Hepatocyte (in vitro differentiated cells): ENCODE data around the gene SH2D7.

Source experiments
- EZH2 ChIP-seq: fragments of 200-600 bp; sonication (generic); IDR thresholded peaks from 2 replicates; pipeline ENCODE4 v1.6.1; 2016; ENCODE audit warnings: antibody characterized with exemption, mild to moderate bottlenecking, borderline replicate concordance
- EZH2phosphoT487 ChIP-seq: fragments of 200-600 bp; sonication (generic); IDR thresholded peaks from one replicate; pipeline ENCODE4 v1.6.1; 2018; ENCODE audit warnings: antibody characterized with exemption, mild to moderate bottlenecking, low read depth, moderate library complexity; ENCODE audit not compliant: unreplicated experiment, severe bottlenecking
- TF ChIP-seq, protein P1 (sequence below): fragments of 200-600 bp; sonication (generic); IDR thresholded peaks from 2 replicates; pipeline ENCODE4 v1.5.1; 2016; ENCODE audit warnings: antibody characterized with exemption, mild to moderate bottlenecking; ENCODE audit not compliant: poor library complexity

DNA sequence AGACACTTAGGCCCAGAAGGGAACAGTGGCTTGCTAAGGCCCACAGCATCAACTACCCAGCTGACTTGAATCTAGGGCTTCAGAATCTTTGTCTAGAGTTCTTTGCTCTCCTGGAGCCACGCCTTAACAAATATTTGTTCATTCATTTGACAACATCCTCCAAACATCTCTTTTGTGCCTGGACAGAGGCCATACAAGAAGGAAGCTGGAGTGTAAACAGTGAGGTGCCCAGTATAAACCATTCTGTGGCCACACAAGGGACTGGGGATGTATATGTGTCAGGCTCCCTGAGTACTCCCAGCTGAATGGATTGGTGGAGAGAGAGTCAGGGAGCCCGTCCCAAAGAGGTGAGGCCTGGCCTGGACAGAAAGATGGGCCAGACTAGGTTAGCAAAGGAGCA is 35.5 kb downstream of the SH2D7 start:
- TF ChIP-seq, protein P1, sequence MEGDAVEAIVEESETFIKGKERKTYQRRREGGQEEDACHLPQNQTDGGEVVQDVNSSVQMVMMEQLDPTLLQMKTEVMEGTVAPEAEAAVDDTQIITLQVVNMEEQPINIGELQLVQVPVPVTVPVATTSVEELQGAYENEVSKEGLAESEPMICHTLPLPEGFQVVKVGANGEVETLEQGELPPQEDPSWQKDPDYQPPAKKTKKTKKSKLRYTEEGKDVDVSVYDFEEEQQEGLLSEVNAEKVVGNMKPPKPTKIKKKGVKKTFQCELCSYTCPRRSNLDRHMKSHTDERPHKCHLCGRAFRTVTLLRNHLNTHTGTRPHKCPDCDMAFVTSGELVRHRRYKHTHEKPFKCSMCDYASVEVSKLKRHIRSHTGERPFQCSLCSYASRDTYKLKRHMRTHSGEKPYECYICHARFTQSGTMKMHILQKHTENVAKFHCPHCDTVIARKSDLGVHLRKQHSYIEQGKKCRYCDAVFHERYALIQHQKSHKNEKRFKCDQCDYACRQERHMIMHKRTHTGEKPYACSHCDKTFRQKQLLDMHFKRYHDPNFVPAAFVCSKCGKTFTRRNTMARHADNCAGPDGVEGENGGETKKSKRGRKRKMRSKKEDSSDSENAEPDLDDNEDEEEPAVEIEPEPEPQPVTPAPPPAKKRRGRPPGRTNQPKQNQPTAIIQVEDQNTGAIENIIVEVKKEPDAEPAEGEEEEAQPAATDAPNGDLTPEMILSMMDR: no peak
- TF ChIP-seq EZH2: no peak
- TF ChIP-seq EZH2phosphoT487: no peak
